OCI-M2 (cell line): ENCODE results near the gene CRTAC1.
"Not testable (repeated sequence)": the region's sequence is repeated elsewhere in the genome, so short reads cannot be mapped to it uniquely, and the experiment has no call there.

ENCODE experiments used
- DNase-seq: peaks from one replicate; lab custom pipeline; 2025; ENCODE audit not compliant: unreplicated experiment; lab: John Stamatoyannopoulos, UW

Gene CRTAC1

DNA sequence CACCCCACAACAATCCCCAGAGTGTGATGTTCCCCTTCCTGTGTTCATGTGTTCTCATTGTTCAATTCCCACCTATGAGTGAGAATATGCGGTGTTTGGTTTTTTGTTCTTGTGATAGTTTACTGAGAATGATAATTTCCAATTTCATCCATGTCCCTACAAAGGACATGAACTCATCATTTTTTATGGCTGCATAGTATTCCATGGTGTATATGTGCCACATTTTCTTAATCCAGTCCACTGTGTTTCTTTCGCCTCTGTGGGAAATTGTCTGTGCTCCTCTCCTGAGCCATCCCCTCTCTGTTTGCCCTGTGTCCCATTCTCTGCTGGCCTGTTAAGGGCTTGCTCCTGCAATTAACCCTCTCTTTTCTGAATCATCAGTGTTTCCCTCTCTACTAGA is 186.4 kb downstream of the CRTAC1 start:
- DNase-seq, result not testable (repeated sequence)

DNA sequence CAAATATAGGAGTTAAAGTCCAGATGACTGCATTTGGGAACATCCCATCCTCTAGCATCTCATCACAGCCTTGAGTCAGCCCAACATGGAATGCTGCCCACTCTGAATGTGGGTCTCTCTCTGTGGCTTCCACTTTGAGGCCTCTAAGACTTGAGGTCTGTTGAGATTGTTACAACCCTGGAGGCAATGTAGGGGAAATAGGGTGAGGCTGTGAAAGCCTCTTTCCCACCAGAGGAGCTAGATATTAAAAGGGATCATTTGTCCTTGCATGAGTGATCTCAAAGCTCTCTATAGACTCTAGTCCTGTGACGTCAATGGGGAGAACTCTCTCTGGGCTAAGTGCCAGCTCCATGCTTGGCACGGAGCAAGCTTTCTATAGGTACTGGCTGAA is 187.1 kb downstream of the CRTAC1 start:
- no peak for DNase-seq

DNA sequence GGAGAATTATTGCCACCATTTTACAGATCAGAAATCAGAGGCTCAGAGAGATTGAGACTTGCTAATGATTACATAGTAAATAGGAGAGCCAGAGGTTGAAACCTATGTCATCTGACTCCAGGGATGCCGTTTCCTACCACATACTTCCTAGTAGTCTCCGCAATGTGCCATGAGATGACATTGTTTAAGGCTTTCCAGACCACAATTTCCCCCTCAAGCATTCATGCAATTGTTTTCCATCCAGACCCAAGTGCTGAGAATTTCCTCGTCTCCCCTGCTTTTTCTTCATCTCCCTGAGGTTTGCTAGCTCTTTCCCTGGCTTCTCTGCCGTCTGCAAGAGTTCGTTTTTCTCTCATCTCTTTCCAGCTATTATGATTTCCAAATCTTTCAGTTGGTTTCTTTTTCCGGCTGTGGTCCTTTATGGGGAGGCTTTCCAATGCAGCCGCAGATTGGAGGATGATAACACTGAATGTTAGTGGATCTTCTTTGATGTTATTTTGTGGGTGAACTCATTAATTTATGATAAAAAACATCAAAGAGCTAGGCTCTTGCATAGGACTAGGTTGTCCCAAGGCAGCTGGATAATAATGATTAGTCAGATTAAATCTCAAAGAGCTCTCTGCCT is 187.7 kb downstream of the CRTAC1 start:
- DNase-seq, result no peak

DNA sequence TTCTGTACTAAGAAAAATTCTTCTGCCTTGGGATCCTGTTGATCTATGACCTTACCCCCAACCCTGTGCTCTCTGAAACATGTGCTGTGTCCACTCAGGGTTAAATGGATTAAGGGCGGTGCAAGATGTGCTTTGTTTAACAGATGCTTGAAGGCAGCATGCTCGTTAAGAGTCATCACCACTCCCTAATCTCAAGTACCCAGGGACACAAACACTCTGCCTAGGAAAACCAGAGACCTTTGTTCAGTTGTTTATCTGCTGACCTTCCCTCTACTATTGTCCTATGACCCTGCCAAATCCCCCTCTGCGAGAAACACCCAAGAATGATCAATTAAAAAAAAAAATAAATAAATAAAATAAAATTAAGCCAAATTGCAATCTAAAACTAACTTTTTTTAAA is 188.3 kb downstream of the CRTAC1 start:
- DNase-seq, result not testable (repeated sequence)

- DNase-seq, result not testable (repeated sequence)
Observed at GRCh38 chr10:97841166-97841565, 189.3 kb downstream of the CRTAC1 start.

- no peak for DNase-seq
Observed at GRCh38 chr10:97838091-97838490, 192.3 kb downstream of the CRTAC1 start.

GRCh38 chr10:97836446-97836845 is 194.0 kb downstream of the CRTAC1 start:
- no peak for DNase-seq

- DNase-seq, result no peak
Observed at GRCh38 chr10:97831259-97831658, 199.2 kb downstream of the CRTAC1 start.

- DNase-seq, result no peak
Observed at GRCh38 chr10:97830064-97830463, 200.4 kb downstream of the CRTAC1 start.

GRCh38 chr10:97828721-97829120 is 201.7 kb downstream of the CRTAC1 start:
- DNase-seq, result no peak

- DNase-seq, result no peak
Observed at GRCh38 chr10:97827702-97828291, 202.6 kb downstream of the CRTAC1 start.

- DNase-seq, result no peak
Observed at GRCh38 chr10:97826892-97827291, 203.5 kb downstream of the CRTAC1 start.

DNA sequence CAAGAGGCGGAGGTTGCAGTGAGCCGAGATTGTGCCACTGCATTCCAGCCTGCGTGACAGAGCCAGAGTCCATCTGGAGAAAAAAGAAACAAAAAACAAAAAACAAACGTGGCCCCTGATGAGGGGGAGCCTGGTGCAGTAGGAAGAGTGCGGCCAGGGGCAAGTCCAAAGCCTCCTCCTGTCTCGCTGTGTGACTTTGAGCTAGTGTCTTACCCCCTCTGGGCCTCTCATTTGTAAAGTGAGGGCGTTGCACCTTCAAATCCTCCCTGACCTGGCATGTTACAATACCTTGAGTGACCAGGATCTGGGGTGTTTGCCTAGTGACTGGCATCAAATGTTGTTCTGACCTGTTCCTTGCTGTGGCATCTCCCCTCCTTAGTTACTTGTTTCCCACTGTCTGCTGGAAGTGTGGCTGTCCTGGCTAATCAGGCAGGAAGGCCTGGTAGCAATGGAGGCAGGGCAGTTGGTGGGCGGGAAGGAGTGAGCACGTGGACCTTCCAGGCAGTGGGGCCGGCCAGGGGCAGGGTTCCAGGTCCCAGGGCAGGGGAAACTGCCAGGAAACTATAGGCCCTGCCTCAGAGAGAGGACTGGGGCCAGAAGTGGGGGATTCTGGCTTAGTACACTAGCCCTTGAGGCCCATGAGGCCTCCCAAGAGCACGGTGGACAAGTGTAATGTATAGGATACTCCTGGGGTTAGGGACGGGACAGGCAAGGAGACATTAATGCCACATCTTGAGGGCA is 205.2 kb downstream of the CRTAC1 start:
- DNase-seq, result no peak

DNA sequence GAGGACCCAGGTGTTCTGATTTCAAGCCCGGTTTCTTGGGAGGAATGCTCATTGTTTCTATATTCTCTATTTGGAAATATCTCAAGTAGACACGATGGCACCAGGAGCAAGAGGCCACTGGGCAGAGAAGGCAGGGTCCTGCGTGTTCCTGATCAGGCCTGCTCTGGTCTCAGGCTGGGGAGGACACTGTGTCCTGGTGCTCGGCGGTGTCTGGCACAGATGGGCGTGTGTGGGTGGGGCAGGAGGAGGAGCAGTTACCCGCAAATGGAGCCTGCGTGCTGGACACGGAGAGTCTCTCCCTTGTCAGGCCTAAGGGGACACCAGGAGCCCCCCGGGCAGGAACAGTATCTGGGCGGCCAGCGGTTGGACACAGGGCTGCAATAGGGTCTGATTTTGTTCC is 206.7 kb downstream of the CRTAC1 start:
- no peak for DNase-seq

DNA sequence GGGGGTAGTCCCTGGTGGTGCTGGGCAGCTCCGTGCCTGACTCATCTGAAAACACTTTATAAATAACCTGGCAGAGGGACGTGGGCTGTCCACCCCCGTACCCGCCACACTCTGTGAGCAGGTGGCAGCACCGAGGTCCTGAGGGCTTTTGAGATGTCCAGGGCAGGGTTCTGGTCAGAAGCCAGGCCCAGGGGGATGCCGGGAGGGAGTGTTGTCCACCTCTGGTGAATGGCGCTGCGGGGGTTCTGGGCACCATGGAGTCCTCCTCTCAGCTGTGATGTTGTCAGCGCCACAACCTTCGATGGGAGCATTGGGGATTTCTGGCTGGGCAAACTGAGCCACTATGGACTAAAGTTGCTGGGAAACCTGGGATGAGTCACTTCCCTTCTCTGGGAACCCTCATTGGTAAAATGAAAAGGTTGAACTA is 208.1 kb downstream of the CRTAC1 start:
- no peak for DNase-seq

DNA sequence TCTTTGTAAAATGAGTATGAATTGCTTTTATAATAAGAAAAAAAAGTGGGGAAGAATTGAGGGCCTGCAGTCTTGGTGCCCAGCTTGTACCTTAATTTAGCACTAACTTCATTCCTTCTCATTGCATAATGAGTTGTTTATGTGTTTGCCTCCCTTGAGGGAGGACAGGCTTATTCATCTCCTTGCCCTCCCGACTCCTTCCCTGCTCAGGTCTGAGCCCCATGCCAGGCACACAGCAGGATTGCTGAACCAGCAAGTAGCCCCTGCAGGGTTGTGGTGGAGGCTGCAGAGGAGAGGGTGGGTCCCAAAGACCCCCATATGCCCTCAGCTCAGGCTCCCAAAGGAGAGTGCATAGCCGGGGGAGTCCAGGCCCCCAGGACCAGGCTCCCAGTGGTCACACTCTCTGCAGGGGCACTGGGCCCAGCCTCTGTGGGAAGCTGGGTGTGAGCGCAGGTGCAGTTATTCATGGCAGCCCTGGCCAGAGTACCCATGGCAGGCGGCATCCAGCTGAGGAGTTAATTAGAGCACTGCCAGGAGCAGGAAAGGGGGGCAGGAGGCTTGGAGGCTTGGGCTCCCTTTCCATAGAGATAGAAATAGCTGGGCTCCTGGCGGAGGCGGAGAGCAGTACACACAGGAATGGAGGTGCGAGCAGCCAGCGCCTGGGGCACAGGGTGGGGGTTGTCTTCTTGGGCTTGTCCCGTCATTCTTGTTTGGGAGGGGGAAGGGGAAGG is 208.9 kb downstream of the CRTAC1 start:
- no peak for DNase-seq

DNA sequence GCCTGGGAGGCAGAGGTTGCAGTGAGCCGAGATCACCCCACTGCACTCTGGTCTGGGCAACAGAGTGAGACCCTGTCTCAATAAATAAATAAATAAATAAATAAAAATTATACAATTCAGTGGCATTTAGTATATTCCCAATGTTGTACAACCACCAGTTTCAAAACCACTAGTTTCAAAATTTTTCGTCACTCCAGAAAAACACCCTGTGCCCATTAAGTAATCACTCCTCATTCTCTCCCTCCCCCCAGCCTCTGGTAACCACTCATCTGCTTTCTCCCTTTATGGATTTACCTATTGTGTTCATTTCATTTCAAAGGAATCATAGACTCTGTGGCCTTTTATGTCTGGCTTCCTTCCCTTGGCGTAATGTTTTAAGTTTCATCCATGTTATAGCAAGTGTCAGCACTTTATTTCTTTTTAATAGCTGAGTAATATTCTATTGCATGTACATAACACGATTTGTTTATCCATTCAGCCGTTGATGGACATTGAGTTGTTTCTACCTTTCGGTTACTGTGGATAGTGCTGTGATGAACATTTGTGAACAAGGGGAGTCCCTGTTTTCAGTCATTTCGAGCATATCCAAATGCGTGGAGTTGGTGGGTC is 210.2 kb downstream of the CRTAC1 start:
- no peak for DNase-seq

GRCh38 chr10:97818572-97818971 is 211.8 kb downstream of the CRTAC1 start:
- DNase-seq, result no peak

GRCh38 chr10:97816609-97817008 is 213.8 kb downstream of the CRTAC1 start:
- no peak for DNase-seq
